ENCODE data around the gene BMAL1.

DNA sequence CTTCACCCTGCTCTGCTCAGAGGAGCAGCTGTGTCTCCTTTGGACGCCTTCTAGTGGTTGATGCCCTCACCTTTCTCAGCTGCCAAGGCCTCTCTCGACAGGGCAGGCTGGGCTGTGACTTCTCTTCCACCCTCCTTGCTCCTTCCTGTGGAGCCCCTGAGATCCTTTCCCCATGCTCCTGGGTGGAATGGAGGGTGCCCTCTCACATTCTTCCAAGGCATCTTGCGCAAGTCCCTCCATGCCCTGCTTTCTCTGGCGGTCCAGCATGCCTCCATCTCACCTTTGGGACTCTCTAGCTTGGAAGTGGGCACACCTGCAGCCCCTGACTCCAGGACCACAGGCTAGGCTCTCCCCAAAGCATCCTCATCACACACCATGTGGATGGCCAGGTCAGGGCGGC is 68.9 kb downstream of the BMAL1 start:
- TF ChIP-seq CTCF (conservative IDR thresholded peaks at IDR 0.05 in 1 of 2, IDR thresholded peaks at IDR 0.05 in 1 of 2; ENCODE audit: low read depth in 1 of 2, low read length in 2 of 2): no peak
- no peak for TF ChIP-seq EZH2 (IDR thresholded peaks at IDR 0.05; ENCODE audit: low read length, missing control alignments)

All from fibroblast of lung (primary cell).